ENCODE results near the gene NOC4L.

- TF ChIP-seq EZH2 (IDR thresholded peaks at IDR 0.05; ENCODE audit: low read depth, unreplicated experiment) (no peak), REST (IDR thresholded peaks at IDR 0.05; ENCODE audit: unreplicated experiment) (no peak), CTCF (conservative IDR thresholded peaks at IDR 0.05; ENCODE audit: low read depth in 2 of 2) (no peak), CREB1 (CRISPR knock-in tag; IDR thresholded peaks at IDR 0.05; ENCODE audit: low read depth) (no peak), JUNB (IDR thresholded peaks at IDR 0.05; ENCODE audit: unreplicated experiment) (no peak), POLR2AphosphoS5 (IDR thresholded peaks at IDR 0.05; ENCODE audit: low read depth) (no peak), EZH2phosphoT487 (IDR thresholded peaks at IDR 0.05; ENCODE audit: unreplicated experiment) (no peak), STAT1 (IDR thresholded peaks at IDR 0.05; ENCODE audit: unreplicated experiment) (no peak), ZNF114 (CRISPR knock-in tag; IDR thresholded peaks at IDR 0.05) (no peak)
Observed at GRCh38 chr12:132147423-132148367, 3.4 kb downstream of the NOC4L start.

Measured in GM23338 (cell line).